Panc1 (cell line): ENCODE data around the gene CREB3L1. TPM values are rescaled to one million over a fixed set of nuclear protein-coding genes. Genes with fewer than 3 reads are reported as not detected.

Source experiments
- ATAC-seq: fragments of 200-7000 bp; cut with Tn5 transposase; 2 replicates; pipeline ENCODE4 v1.9.1; 2020; ENCODE audit warnings: mild to moderate bottlenecking, moderate library complexity
- BruUV-seq: library from RNA; stranded (reverse); fragments of 400-500 nt; replicated peaks from 2 replicates; lab custom pipeline; 2021; lab: Mats Ljungman, UMichigan
- CTCF ChIA-PET: fragments of 300-600 bp; sonication (Branson Sonifier 250); formaldehyde crosslinking; loops from one replicate; lab custom pipeline; 2022; ENCODE audit warnings: antibody characterized with exemption; lab: Charles Lee
- POLR2A ChIA-PET: fragments of 300-600 bp; sonication (Branson Sonifier 250); formaldehyde crosslinking; loops from one replicate; lab custom pipeline; 2022; ENCODE audit warnings: antibody characterized with exemption; lab: Charles Lee
- DNase-seq: peaks from one replicate; pipeline ENCODE4 v3.0.0-alpha.2; 2010; ENCODE audit warnings: low read depth, low spot score
- H3K27ac ChIP-seq: 2 replicates; pipeline ENCODE4 v1.5.1; 2011; ENCODE audit warnings: mild to moderate bottlenecking, low read length, inconsistent platforms
- H3K27me3 ChIP-seq: fragments of 200-500 bp; sonication (Bioruptor generic); 2 replicates; pipeline ENCODE4 v1.6.0; 2014; ENCODE audit warnings: low read length, inconsistent platforms; ENCODE audit not compliant: control insufficient read depth, insufficient read depth
- H3K36me3 ChIP-seq: fragments of 200-500 bp; sonication (Bioruptor generic); 2 replicates; pipeline ENCODE4 v1.5.1; 2014; ENCODE audit warnings: inconsistent platforms, mild to moderate bottlenecking, low read length, moderate library complexity; ENCODE audit not compliant: control insufficient read depth, insufficient read depth
- H3K4me1 ChIP-seq: 2 replicates; pipeline ENCODE4 v1.5.1; 2011; ENCODE audit warnings: inconsistent platforms, mild to moderate bottlenecking, low read length, moderate library complexity; ENCODE audit not compliant: control insufficient read depth, insufficient read depth
- H3K4me3 ChIP-seq, 2 experiments: 2 replicates each; pipeline ENCODE4 v1.5.1; 2011 to 2012; ENCODE audit warnings: low read depth in 2 of 2, low read length in 2 of 2, mild to moderate bottlenecking in 2 of 2, inconsistent platforms in 1 of 2, moderate library complexity in 1 of 2
- H3K9me3 ChIP-seq: fragments of 200-500 bp; sonication (Bioruptor generic); 2 replicates; pipeline ENCODE4 v1.5.1; 2014; ENCODE audit warnings: low read depth, mild to moderate bottlenecking, inconsistent platforms, low read length, moderate library complexity; ENCODE audit not compliant: control insufficient read depth, insufficient read depth
- CTCF ChIP-seq: fragments of 450-650 bp; IDR thresholded peaks from 2 replicates; pipeline ENCODE4 v1.5.1; 2017; ENCODE audit warnings: mild to moderate bottlenecking
- POLR2AphosphoS5 ChIP-seq: IDR thresholded peaks from 2 replicates; pipeline ENCODE4 v1.6.1; 2012; ENCODE audit warnings: mild to moderate bottlenecking, low read depth, low read length, moderate library complexity
- REST ChIP-seq, 2 experiments: IDR thresholded peaks; 2 replicates each; pipeline ENCODE4 v1.6.1; 2011 to 2012; ENCODE audit warnings: low read depth in 2 of 2, control low read depth in 1 of 2, low read length in 1 of 2, mild to moderate bottlenecking in 1 of 2, moderate library complexity in 1 of 2; ENCODE audit not compliant: insufficient read depth in 1 of 2
- SIN3A ChIP-seq: IDR thresholded peaks from 2 replicates; pipeline ENCODE4 v1.6.1; 2012; ENCODE audit warnings: low read depth, mild to moderate bottlenecking, low read length, moderate library complexity, borderline replicate concordance; ENCODE audit not compliant: insufficient read depth
- TCF7L2 ChIP-seq: IDR thresholded peaks from 2 replicates; pipeline ENCODE4 v1.6.1; 2011; ENCODE audit warnings: mild to moderate bottlenecking, low read depth, low read length, inconsistent platforms
- in situ Hi-C: cut with HindIII; loops from 2 replicates; pipeline ENCODE4 v1.10.0; 2016; ENCODE audit warnings: low sequenced_read_pairs, low pct_unique_long_range_greater_than_20kb
- intact Hi-C: fragments of 100-400 bp; cut with micrococcal nuclease; formaldehyde crosslinking; loops from one replicate; pipeline ENCODE4 v1.10.0; 2022; ENCODE audit not compliant: unreplicated experiment
- total RNA-seq: library from RNA; stranded (reverse); gene quantifications from one replicate; pipeline ENCODE4 v1.2.1, GENCODE V29; 2021; ENCODE audit not compliant: unreplicated experiment

CREB3L1 gene
- total RNA-seq, 1 experiment from 2014 or later, result 35.6 TPM

GRCh38 chr11:46236918-46237247, 40.6 kb upstream of the CREB3L1 start:
- Histone ChIP-seq H3K27me3 (no peaks in the 10 kb centered on the region), H3K4me1 (peaks cover 15% of the 10 kb centered on the region), H3K9me3 (peaks cover 10% of the 10 kb centered on the region; the same call in 1 of the 2 replicates), H3K27ac (peak overlapping the region; percentile 54; the same call in 1 of the 2 replicates), H3K36me3 (no peaks in the 10 kb centered on the region), H3K4me3 (peak overlapping the region; percentile 52 to 67)
- no TSS peak for BruUV-seq
- no peak for DNase-seq
- in situ Hi-C loops (no loop called here), intact Hi-C loops (loop anchor here (5.0 kb wide), 1 partner anchor 115 kb away; the partner anchor contains the start of gene PHF21A)
- ChIA-PET POLR2A (no interaction called here), CTCF (no interaction called here)
- ATAC-seq, result no peak
- TF ChIP-seq SIN3A (no peak), REST (IDR thresholded peaks at IDR 0.05; ENCODE audit: insufficient read depth in 1 of 2, low read depth in 2 of 2, low read length in 1 of 2) (no peak), CTCF (no peak), POLR2AphosphoS5 (no peak), TCF7L2 (no peak)

- Histone ChIP-seq H3K36me3 (no peaks in the 10 kb centered on the region), H3K27ac (peak overlapping the region; percentile 54; the same call in 1 of the 2 replicates), H3K9me3 (peaks cover 10% of the 10 kb centered on the region; the same call in 1 of the 2 replicates), H3K4me3 (peak overlapping the region; percentile 52 to 67), H3K4me1 (peaks cover 19% of the 10 kb centered on the region), H3K27me3 (no peaks in the 10 kb centered on the region)
- POLR2A ChIA-PET, result interaction anchor here (0.5 to 0.6 kb wide), 2 partner anchors 64 to 112 kb away, joined by 6 to 9 read pairs; no protein-coding TSS in a partner anchor
- peak; percentile 84 for ATAC-seq
- DNase-seq, result peak; percentile 92
- intact Hi-C loops, result loop anchor here (2.0 to 5.0 kb wide), 2 partner anchors 71 to 115 kb away; partner anchors contain the start of gene PHF21A
- in situ Hi-C loops, result no loop called here
- CTCF ChIA-PET, result interaction anchor here (1.3 to 2.0 kb wide), 2 partner anchors 77 to 273 kb away, joined by 5 to 8 read pairs; no protein-coding TSS in a partner anchor
- no TSS peak for BruUV-seq
- TF ChIP-seq REST (IDR thresholded peaks at IDR 0.05; ENCODE audit: insufficient read depth in 1 of 2, low read depth in 2 of 2, low read length in 1 of 2) (no peak), SIN3A (no peak), CTCF (no peak; the same call in 1 of the 2 replicates), POLR2AphosphoS5 (no peak)
These were observed 40.0 kb upstream of the CREB3L1 start for GRCh38 chr11:46237248-46238077.
